SKM-1 treated with dmso at 0.1 percent for 144 hours (cell line): ENCODE data around the gene STARD3.
"Not testable (repeated sequence)": the region's sequence is repeated elsewhere in the genome, so short reads cannot be mapped to it uniquely, and the experiment has no call there.

Source experiments
- DNase-seq: peaks from one replicate; lab custom pipeline; 2025; ENCODE audit not compliant: unreplicated experiment; lab: John Stamatoyannopoulos, UW

STARD3 gene

GRCh38 chr17:39636927-39637736 lies at the start of gene STARD3:
STARD3 (plus strand) TSS chr17:39637144; CDS start chr17:39653532, 16,388 bp downstream.
- DNase-seq, result peak; percentile 79

DNA sequence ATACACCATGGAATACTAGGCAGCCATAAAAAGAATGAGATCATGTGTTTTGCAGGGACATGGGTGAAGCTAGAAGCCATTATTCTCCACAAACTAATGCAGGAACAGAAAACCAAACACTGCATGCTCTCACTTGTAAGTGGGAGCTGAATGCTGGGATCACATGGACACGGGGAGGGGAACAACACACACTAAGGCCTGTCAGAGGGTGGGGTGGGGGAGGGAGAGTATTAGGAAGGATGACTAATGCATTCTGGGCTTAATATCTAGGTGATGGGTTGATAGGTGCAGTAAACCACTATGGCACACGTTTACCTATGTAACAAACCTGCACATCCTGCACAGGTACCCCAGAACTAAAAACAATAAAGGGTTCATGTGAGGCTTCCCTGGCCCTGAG lies 46.8 kb upstream of the STARD3 start:
- DNase-seq, result not testable (repeated sequence)

DNA sequence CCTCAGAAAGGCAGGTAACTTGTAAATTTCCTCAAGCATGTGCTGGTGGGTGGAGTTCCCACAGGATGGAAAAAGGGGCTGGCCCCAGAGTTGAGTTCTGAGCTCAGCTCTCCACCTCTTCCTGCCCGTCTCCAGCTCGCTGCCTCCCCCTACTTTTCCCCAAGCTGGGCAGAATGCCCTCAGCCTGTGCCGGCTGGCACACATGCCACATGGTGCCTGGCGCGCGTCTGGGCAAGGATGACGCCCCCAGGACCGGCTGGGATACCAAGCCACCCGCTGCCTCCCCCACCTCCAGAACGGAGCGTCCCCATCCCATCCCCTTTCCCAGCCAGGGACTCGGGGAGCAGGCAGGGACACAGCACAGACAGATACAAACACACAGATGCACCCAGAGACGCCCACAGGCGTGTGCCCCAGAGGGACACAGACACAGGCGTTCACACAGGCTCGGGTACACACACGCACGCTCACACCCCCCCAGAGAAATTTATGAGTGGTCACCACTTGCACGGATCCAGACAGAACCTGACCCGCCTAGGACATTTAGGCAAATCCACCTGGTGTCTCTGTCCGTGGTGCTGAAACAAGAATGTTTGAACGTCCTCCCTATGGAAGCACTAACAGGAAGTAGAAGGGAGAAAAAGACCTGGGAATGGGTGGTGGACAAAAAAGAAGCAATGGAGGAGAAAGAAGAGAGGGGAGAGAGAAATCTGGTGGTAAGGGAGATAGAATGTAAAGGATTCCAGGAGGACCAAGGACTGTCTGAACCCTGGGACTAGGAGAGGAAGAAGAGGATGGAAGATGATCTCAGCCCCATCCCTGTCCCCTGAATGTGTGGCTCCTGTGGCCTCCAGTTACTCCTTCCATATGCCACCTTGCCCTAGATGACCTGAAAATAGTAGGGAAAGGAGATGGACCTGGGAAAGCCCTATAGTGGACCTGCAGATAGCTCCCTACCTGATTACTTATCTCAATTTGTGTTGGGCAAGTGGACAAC lies 44.7 kb upstream of the STARD3 start:
- DNase-seq, result no peak

- DNase-seq, result no peak
These were observed 43.6 kb upstream of the STARD3 start for GRCh38 chr17:39593371-39593770.

GRCh38 chr17:39595294-39595693 lies 41.6 kb upstream of the STARD3 start:
- no peak for DNase-seq

DNA sequence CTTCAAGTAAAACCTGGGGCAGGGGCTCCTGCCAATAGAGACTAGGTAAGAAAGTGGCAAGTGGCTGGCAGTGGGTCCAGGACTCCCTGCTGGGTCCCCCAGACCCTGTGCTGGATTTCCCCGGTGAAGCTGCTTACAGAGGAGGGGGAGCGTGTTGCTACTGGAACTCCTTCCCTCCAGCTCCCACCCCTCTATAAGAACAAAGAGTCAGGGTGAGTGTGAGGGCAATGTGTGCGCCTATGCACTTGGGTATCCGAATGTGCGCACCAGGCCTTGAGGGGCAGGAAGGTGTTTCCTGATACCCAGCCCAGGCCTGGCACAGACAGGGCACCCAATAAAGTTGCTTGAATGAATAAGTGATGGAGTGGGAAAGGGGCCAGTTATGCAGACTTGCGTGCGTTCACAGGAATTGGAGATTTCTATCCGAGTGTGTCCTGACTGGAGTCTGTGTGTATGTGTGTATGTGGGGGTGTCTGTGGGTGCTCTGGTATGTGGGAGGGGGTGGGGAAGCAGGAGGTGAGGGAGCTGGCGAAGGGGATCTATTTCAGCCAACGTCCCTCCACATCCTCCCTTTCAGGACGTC lies 40.9 kb upstream of the STARD3 start:
- no peak for DNase-seq

DNA sequence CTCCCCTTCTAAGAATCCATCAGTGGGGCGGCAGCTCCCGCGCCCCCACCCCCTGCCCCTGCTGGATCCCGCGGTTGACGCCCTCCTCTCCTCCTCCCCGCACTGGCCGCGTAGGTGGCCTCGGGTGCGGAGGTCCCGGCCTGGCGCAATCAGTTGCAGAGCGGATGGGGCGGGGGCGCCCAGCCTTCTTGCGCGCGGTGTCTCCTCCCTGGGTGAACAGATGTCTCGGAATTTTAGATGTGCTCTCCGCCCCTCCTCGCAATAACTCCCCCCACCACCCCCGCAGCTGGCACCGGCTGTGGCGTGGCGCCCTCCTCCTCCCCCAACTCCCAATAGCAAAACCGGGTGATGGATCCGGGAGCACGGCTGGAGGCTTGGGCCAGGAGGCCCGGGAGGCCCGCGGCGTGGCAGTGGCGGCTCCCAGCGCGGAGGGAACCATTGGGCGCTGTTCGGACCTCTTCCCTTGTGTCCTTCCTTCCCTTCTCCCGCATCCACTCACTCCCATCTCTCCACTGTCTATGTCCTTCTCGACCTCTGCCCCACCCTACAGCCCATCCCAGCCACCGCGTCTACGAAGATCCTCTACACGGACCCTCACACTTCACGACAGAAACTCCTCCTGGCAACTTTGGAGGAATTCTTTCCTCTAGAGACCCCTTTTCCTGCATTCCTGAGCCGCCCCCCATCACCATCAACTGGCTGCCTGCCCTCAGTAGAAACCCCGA lies 40.2 kb upstream of the STARD3 start:
- no peak for DNase-seq

DNA sequence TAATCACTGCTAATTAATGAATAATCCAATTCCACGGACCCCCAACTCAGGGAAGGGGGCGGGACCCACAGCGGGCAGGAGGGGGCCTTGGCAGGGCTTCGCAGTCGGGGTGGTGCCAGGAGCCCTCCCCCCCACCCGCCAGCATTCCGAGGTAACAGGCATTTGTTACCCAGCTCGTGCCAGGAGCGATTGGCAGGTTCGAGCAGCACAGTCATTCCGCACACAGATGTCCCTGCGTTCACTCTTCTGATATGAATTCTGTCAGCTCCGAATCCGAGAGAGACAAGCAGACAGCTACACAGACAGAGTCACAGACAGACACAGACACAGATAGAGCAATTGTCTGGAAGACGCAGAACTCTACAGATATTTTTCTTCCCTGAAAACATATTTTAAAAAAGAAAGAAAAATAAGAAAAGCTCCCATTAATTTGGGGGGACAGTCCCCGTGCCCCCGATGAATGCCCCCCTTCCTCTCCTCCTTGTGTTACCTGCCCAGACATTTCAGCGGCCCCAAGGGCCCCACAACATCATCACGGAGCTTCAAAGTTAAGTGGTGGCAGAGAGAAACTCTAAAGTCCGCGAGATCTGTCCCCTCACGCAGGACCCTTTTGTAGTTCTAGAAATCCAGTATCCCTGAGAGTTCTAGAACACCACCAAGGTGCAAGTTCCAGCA lies 39.4 kb upstream of the STARD3 start:
- no peak for DNase-seq

GRCh38 chr17:39598047-39598481 lies 38.9 kb upstream of the STARD3 start:
- DNase-seq, result no peak

- DNase-seq, result no peak
These were observed 38.3 kb upstream of the STARD3 start for GRCh38 chr17:39598630-39599003.

GRCh38 chr17:39599004-39599664 lies 37.8 kb upstream of the STARD3 start:
- no peak for DNase-seq

DNA sequence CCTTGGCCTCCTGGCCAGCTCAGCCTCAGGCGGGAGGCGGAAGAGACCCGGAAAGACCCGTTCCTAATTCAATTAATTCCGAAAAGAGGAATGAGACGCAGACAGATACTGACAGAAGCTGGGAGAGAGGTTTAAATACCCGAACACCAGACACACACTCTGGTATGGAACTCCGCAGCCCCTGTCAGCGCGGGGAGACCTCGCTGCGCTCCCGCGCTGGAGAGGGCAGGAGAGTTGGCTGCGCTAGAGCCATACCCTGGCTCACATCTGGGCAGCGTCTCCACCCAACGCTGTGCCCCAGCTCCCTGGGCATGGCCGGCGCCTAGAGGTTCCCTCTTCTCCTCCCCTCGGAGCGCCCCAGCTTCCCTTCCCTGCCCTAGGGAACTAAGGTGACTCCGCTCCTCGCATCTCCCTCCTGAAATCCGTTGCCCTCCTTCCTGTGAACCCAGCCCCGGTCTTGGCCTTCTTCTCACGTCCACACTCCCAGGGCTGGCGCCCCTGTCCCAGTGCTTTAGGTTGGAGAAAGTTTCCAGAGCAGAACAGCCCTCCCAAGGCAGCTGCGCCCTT lies 37.2 kb upstream of the STARD3 start:
- DNase-seq, result no peak

DNA sequence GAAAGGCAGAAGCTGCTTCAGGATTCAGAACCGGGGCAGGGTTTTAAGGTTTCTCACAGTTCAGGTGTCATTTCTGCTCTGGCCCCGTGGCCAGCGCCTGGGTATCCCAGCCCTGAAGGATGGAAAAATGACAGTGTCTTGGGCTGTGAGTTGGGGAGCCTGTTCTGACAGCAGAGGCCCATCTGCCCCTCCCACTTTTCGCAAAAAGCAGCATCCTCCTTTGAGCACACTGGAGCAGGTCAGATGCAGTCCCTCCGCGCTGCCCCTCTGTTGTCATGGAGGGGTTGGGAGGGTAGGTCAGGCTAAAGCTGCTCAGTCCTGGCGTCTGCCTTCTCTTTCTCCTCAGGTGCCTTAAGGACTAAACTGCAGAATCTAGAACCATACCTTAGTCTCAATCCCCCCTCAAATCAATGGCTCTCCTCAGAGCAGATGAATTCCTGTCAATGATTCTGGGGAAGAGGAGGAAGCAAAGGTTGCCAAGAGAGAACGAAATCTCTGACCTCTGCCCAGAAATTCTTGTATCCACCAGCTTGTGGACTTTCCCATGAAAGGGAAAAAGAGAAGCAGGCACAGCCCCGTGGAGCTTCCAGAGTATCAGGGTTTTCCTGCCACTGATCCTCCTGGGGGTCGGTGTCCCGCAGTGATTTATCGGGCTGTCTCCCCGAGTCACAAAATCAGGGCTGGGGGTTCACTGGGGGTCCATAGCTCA lies 36.5 kb upstream of the STARD3 start:
- no peak for DNase-seq

DNA sequence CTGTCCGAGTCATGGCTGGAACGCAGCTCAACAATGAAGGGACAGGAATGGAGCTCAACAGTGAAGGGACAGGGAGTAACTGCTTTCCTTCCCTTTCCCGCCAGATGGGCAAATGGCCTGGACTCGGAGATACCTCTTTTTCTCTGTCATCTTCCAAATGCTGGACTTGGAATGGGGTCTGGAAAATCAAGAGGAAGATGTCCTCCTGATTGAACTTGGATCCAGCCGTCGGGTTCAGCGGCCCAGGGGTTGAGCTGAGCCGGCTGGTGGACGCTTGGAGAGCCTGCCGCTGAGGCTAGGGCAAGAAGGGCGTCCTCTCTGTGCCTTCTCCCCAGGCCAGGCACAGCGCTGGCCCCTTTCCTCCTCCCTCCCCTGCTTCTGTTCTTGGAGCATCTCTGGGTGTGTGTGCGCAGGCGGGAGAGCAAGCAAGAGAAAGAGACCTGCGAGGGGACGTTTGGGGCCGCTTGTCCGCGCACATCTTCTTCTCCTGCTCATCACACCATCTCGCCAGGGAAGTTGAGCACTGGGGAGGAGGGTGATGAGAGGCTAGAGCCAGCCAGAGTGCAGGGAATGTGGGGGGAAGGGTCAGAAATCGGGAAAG lies 35.8 kb upstream of the STARD3 start:
- DNase-seq, result no peak

- no peak for DNase-seq
These were observed 35.0 kb upstream of the STARD3 start for GRCh38 chr17:39601758-39602532.

DNA sequence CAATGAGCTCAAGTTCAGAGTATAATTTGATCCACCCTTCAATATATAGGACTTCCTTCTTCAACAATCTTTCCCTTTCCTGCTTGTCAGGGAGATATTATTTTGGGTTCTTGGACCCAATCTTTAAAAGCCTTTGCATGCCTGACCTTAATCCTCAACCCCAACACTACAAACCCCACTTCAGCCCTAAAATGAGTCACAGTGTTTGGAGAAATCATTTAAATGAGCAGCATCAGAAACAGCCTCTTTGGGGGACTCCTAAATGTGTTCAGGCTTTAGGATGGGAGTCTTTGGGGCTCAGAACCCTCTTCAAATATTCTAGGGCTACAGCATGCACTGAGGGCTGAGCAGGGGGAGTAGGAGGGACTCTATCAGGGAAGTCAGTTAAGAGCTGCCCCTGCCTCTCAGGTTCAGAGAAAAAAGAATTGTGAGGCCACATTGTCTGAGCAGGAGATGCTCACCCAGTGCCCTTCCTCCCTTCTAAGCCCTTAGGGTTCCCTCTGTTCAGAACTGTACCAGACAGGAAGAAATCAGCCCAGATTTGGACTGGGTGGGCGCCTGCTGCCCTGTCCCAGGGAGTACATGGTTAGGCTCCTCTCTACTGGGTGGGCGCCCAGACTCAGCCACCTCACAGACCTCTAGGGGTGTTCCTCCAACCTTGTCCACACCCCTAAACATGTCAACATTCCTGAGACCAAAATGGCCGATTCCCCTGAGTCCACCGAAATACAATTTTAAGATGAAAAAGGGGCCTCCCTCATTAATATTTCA lies 34.2 kb upstream of the STARD3 start:
- no peak for DNase-seq
